Mesenchymal stem cell (in vitro differentiated cells and primary cell): ENCODE measurements around the gene IKZF5.

Experiments
- DNase-seq: peaks from one replicate; pipeline ENCODE4 v3.0.0-alpha.2; 2013
- H2AFZ ChIP-seq: one replicate; pipeline ENCODE4 v1.6.1; 2013; ENCODE audit warnings: low read depth, mild to moderate bottlenecking, control low read depth, inconsistent platforms, low read length, moderate library complexity
- H2AK5ac ChIP-seq: 2 replicates; pipeline ENCODE4 v1.6.1; 2013; ENCODE audit warnings: low read length, moderate library complexity, mild to moderate bottlenecking, inconsistent platforms; ENCODE audit not compliant: severe bottlenecking
- H2BK120ac ChIP-seq: one replicate; pipeline ENCODE4 v1.6.1; 2013; ENCODE audit warnings: low read depth, mild to moderate bottlenecking, inconsistent platforms, low read length, moderate library complexity
- H2BK12ac ChIP-seq, 2 experiments: one replicate each; pipeline ENCODE4 v1.6.1; 2013; ENCODE audit warnings: inconsistent platforms in 2 of 2, low read length in 2 of 2, mild to moderate bottlenecking in 2 of 2, moderate library complexity in 2 of 2, control low read depth in 1 of 2
- H2BK15ac ChIP-seq: one replicate; pipeline ENCODE4 v1.6.1; 2013; ENCODE audit warnings: mild to moderate bottlenecking, low read depth, inconsistent platforms; ENCODE audit not compliant: poor library complexity, severe bottlenecking
- H2BK5ac ChIP-seq: 2 replicates; pipeline ENCODE4 v1.6.1; 2013; ENCODE audit warnings: low read depth, mild to moderate bottlenecking, low read length, control low read depth, inconsistent platforms; ENCODE audit not compliant: poor library complexity, severe bottlenecking
- H3K14ac ChIP-seq, 2 experiments: one replicate each; pipeline ENCODE4 v1.6.1; 2013; ENCODE audit warnings: inconsistent platforms in 2 of 2, low read length in 2 of 2, control low read depth in 1 of 2, mild to moderate bottlenecking in 1 of 2, moderate library complexity in 1 of 2
- H3K18ac ChIP-seq, 2 experiments: one replicate each; pipeline ENCODE4 v1.6.1; 2013; ENCODE audit warnings: inconsistent platforms in 2 of 2, low read length in 2 of 2, control low read depth in 1 of 2, low read depth in 1 of 2, mild to moderate bottlenecking in 1 of 2
- H3K23ac ChIP-seq, 2 experiments: one replicate each; pipeline ENCODE4 v1.6.1; 2013; ENCODE audit warnings: inconsistent platforms in 2 of 2, low read length in 2 of 2, mild to moderate bottlenecking in 2 of 2, moderate library complexity in 2 of 2, control low read depth in 1 of 2
- H3K27ac ChIP-seq: 2 replicates; pipeline ENCODE4 v1.5.1; 2013; ENCODE audit warnings: mild to moderate bottlenecking, moderate library complexity, low read length, control low read depth, inconsistent platforms; ENCODE audit not compliant: poor library complexity, severe bottlenecking
- H3K27me3 ChIP-seq, 2 experiments: 2 replicates each; pipeline versions ENCODE4 v1.6.1 to v1.7.0; 2013; ENCODE audit warnings: low read length in 2 of 2, mild to moderate bottlenecking in 2 of 2, moderate library complexity in 2 of 2, control low read depth in 1 of 2, inconsistent platforms in 1 of 2; ENCODE audit not compliant: control insufficient read depth in 1 of 2, insufficient read depth in 1 of 2
- H3K36me3 ChIP-seq, 2 experiments: 2 replicates each; pipeline versions ENCODE4 v1.6.1 to v1.7.0; 2013; ENCODE audit warnings: low read length in 2 of 2, control low read depth in 1 of 2, inconsistent platforms in 1 of 2, low read depth in 1 of 2, mild to moderate bottlenecking in 1 of 2; ENCODE audit not compliant: insufficient read depth in 2 of 2, control insufficient read depth in 1 of 2
- H3K4ac ChIP-seq, 2 experiments: one replicate each; pipeline ENCODE4 v1.6.1; 2013; ENCODE audit warnings: inconsistent platforms in 2 of 2, low read length in 2 of 2, mild to moderate bottlenecking in 2 of 2, moderate library complexity in 2 of 2, control low read depth in 1 of 2, low read depth in 1 of 2
- H3K4me1 ChIP-seq: 2 replicates; pipeline ENCODE4 v1.6.1; 2013; ENCODE audit warnings: low read depth, low read length, control low read depth; ENCODE audit not compliant: control insufficient read depth, insufficient read depth
- H3K4me2 ChIP-seq: 2 replicates; pipeline ENCODE4 v1.6.1; 2013; ENCODE audit warnings: low read length, mild to moderate bottlenecking, inconsistent platforms; ENCODE audit not compliant: poor library complexity, severe bottlenecking
- H3K4me3 ChIP-seq, 2 experiments: 2 replicates each; pipeline versions ENCODE4 v1.5.1 to v1.7.0; 2013; ENCODE audit warnings: low read length in 2 of 2, mild to moderate bottlenecking in 2 of 2, control low read depth in 1 of 2, low read depth in 1 of 2; ENCODE audit not compliant: insufficient read depth in 1 of 2
- H3K79me1 ChIP-seq: replicated peaks from 2 replicates; pipeline ENCODE4 v1.6.1; 2013; ENCODE audit warnings: mild to moderate bottlenecking, control low read depth, low read length, inconsistent platforms; ENCODE audit not compliant: poor library complexity, severe bottlenecking
- H3K9ac ChIP-seq: 2 replicates; pipeline ENCODE4 v1.7.0; 2013; ENCODE audit warnings: mild to moderate bottlenecking, low read length, moderate library complexity
- H3K9me3 ChIP-seq: 2 replicates; pipeline ENCODE4 v1.7.0; 2013; ENCODE audit warnings: mild to moderate bottlenecking, low read length; ENCODE audit not compliant: control insufficient read depth
- H4K8ac ChIP-seq: one replicate; pipeline ENCODE4 v1.6.1; 2013; ENCODE audit warnings: inconsistent platforms, mild to moderate bottlenecking, low read length, moderate library complexity
- H4K91ac ChIP-seq: one replicate; pipeline ENCODE4 v1.6.1; 2013; ENCODE audit warnings: mild to moderate bottlenecking, low read length, inconsistent platforms
- WGBS: methylation state at CpG from one replicate; pipeline ENCODE4 v1.1.7; 2013; ENCODE audit warnings: mixed read lengths; 5-methylcytosine and 5-hydroxymethylcytosine counted together

The IKZF5 gene

GRCh38 chr10:123007558-123008354 lies 839 bp downstream of the IKZF5 start:
- DNase-seq: peak; percentile 79
- peak overlapping the region; percentile 96 for H3K9ac ChIP-seq
- H4K8ac ChIP-seq: peak overlapping the region; percentile 98
- H2BK15ac ChIP-seq: no peak overlapping the region
- H3K4me3 ChIP-seq: peak overlapping the region; percentile 87 to 94
- peaks cover 19% of the 10 kb centered on the region for H3K79me1 ChIP-seq
- no peak overlapping the region for H3K14ac ChIP-seq
- H2BK5ac ChIP-seq: no peak overlapping the region
- peak overlapping the region; percentile 48 for H2AFZ ChIP-seq
- no peak overlapping the region for H2BK12ac ChIP-seq
- H3K36me3 ChIP-seq: peaks cover 4 to 7% of the 10 kb centered on the region in 2 experiments
- peak overlapping the region in 1 of 2 experiments; percentile 80 for H3K23ac ChIP-seq
- H3K18ac ChIP-seq: no peak overlapping the region
- no peak overlapping the region for H2BK120ac ChIP-seq
- H3K4me2 ChIP-seq: peak overlapping the region; percentile 72
- no peaks in the 10 kb centered on the region for H3K9me3 ChIP-seq
- H3K27me3 ChIP-seq: no peaks in the 10 kb centered on the region
- H3K27ac ChIP-seq: no peak overlapping the region
- H3K4ac ChIP-seq: no peak overlapping the region
- H4K91ac ChIP-seq: no peak overlapping the region
- WGBS: 7% methylated on average over 28 of the region's 30 CpGs
- H2AK5ac ChIP-seq: no peak overlapping the region
- no peaks in the 10 kb centered on the region for H3K4me1 ChIP-seq

- no peak overlapping the region for H3K23ac ChIP-seq
These were observed 4.3 kb downstream of the IKZF5 start for GRCh38 chr10:123004298-123004697.

GRCh38 chr10:123001370-123001769 lies 7.2 kb downstream of the IKZF5 start:
- 98% methylated on average over 2 of the region's 2 CpGs for WGBS
- H3K23ac ChIP-seq: no peak overlapping the region
- no peak overlapping the region for H4K8ac ChIP-seq
- no peak overlapping the region for H3K4me3 ChIP-seq
- H3K27ac ChIP-seq: no peak overlapping the region
- no peak overlapping the region for H2BK120ac ChIP-seq
- H2BK15ac ChIP-seq: no peak overlapping the region
- no peak overlapping the region for H3K14ac ChIP-seq
- no peak overlapping the region for H2BK5ac ChIP-seq
- H3K27me3 ChIP-seq: no peaks in the 10 kb centered on the region
- no peak overlapping the region for H2BK12ac ChIP-seq
- H3K4me1 ChIP-seq: peaks cover 1% of the 10 kb centered on the region
- no peak overlapping the region for H2AK5ac ChIP-seq
- peaks cover 15% of the 10 kb centered on the region for H3K79me1 ChIP-seq
- H3K4me2 ChIP-seq: no peak overlapping the region
- H3K36me3 ChIP-seq: peaks cover 3 to 31% of the 10 kb centered on the region in 2 experiments
- no peak overlapping the region for H3K4ac ChIP-seq
- H3K9me3 ChIP-seq: no peaks in the 10 kb centered on the region
- no peak overlapping the region for H4K91ac ChIP-seq
- no peak overlapping the region for H3K18ac ChIP-seq
- no peak overlapping the region for H2AFZ ChIP-seq
- no peak for DNase-seq
- no peak overlapping the region for H3K9ac ChIP-seq

More at GRCh38 chr10:123004298-123004697, 4.3 kb downstream of the IKZF5 start:
- Histone ChIP-seq H3K4me3 (no peak overlapping the region), H2BK15ac (no peak overlapping the region), H4K91ac (no peak overlapping the region), H2AK5ac (no peak overlapping the region), H3K4ac (no peak overlapping the region), H3K4me1 (no peaks in the 10 kb centered on the region), H2BK5ac (no peak overlapping the region), H2BK120ac (no peak overlapping the region), H3K27ac (no peak overlapping the region), H3K27me3 (no peaks in the 10 kb centered on the region), H4K8ac (no peak overlapping the region), H3K14ac (no peak overlapping the region), H2AFZ (no peak overlapping the region), H3K79me1 (peaks cover 9% of the 10 kb centered on the region), H3K18ac (no peak overlapping the region), H2BK12ac (no peak overlapping the region), H3K4me2 (no peak overlapping the region), H3K9ac (no peak overlapping the region), H3K9me3 (no peaks in the 10 kb centered on the region), H3K36me3 (peaks cover 0 to 10% of the 10 kb centered on the region in 2 experiments)
- no peak for DNase-seq
- WGBS: 95% methylated on average over 2 of the region's 2 CpGs

GRCh38 chr10:123000155-123000554 lies 8.4 kb downstream of the IKZF5 start:
- no peak overlapping the region for H2AFZ ChIP-seq
- H3K4ac ChIP-seq: no peak overlapping the region
- no peak overlapping the region for H4K8ac ChIP-seq
- H3K18ac ChIP-seq: no peak overlapping the region
- no peak overlapping the region for H4K91ac ChIP-seq
- H2BK120ac ChIP-seq: no peak overlapping the region
- peaks cover 1% of the 10 kb centered on the region for H3K4me1 ChIP-seq
- H3K4me3 ChIP-seq: no peak overlapping the region
- no peak overlapping the region for H2BK5ac ChIP-seq
- no peak overlapping the region for H3K23ac ChIP-seq
- no peak for DNase-seq
- no peak overlapping the region for H3K4me2 ChIP-seq
- no peaks in the 10 kb centered on the region for H3K9me3 ChIP-seq
- peaks cover 17% of the 10 kb centered on the region for H3K79me1 ChIP-seq
- H3K27ac ChIP-seq: no peak overlapping the region
- no peak overlapping the region for H2AK5ac ChIP-seq
- peaks cover 6 to 34% of the 10 kb centered on the region in 2 experiments for H3K36me3 ChIP-seq
- H3K9ac ChIP-seq: no peak overlapping the region
- H2BK12ac ChIP-seq: no peak overlapping the region
- 100% methylated on average over 3 of the region's 3 CpGs for WGBS
- H3K27me3 ChIP-seq: no peaks in the 10 kb centered on the region
- no peak overlapping the region for H3K14ac ChIP-seq
- no peak overlapping the region for H2BK15ac ChIP-seq
